WTC11 (cell line): Measurements from ENCODE around the gene LCN1. TPM values are rescaled to one million over a fixed set of nuclear protein-coding genes. Genes with fewer than 3 reads are reported as not detected.

ENCODE experiments used
- ATAC-seq: fragments of 200-7000 bp; cut with Tn5 transposase; 2 replicates; pipeline ENCODE4 v1.10.0; 2021; ENCODE audit warnings: mild to moderate bottlenecking, moderate library complexity
- CTCF ChIA-PET: fragments of 300-600 bp; sonication (Branson Sonifier 250); formaldehyde crosslinking; loops from one replicate; lab custom pipeline; 2021; ENCODE audit warnings: antibody characterized with exemption; lab: Charles Lee
- POLR2A ChIA-PET: fragments of 350-600 bp; sonication (Branson Sonifier 250); formaldehyde crosslinking; loops from one replicate; lab custom pipeline; 2021; ENCODE audit warnings: antibody characterized with exemption; lab: Charles Lee
- DNase-seq: peaks from one replicate; pipeline ENCODE4 v3.0.0; 2021; ENCODE audit warnings: low spot score
- H3K27ac Mint-ChIP-seq: 2 replicates; pipeline ENCODE4 v1.8.0; 2021; ENCODE audit warnings: mixed read lengths
- H3K27me3 Mint-ChIP-seq: 2 replicates; pipeline ENCODE4 v1.8.0; 2021; ENCODE audit warnings: low read depth, mild to moderate bottlenecking, moderate library complexity, mixed read lengths
- H3K36me3 Mint-ChIP-seq: 2 replicates; pipeline ENCODE4 v1.8.0; 2021; ENCODE audit warnings: mixed read lengths
- H3K4me1 Mint-ChIP-seq: 2 replicates; pipeline ENCODE4 v1.8.0; 2022; ENCODE audit warnings: mixed read lengths
- H3K4me3 Mint-ChIP-seq: 2 replicates; pipeline ENCODE4 v1.8.0; 2021; ENCODE audit warnings: mild to moderate bottlenecking, moderate library complexity, mixed read lengths
- H3K9me3 Mint-ChIP-seq: 2 replicates; pipeline ENCODE4 v1.8.0; 2021; ENCODE audit warnings: mixed read lengths
- AR ChIP-seq: fragments of 250-450 bp; sonication (Bioruptor Pico); IDR thresholded peaks from 2 replicates; pipeline ENCODE4 v1.9.0; 2021; ENCODE audit warnings: mild to moderate bottlenecking
- ATF6 ChIP-seq: sonication (generic); formaldehyde crosslinking; IDR thresholded peaks from 2 replicates; pipeline ENCODE4 v1.8.1; 2023; ENCODE audit warnings: mild to moderate bottlenecking, missing genetic modification reagents
- ETV6 ChIP-seq: sonication (generic); formaldehyde crosslinking; IDR thresholded peaks from 2 replicates; pipeline ENCODE4 v1.8.1; 2022; ENCODE audit warnings: mild to moderate bottlenecking, missing genetic modification reagents
- FOXP1 ChIP-seq: sonication (generic); formaldehyde crosslinking; IDR thresholded peaks from 2 replicates; pipeline ENCODE4 v1.8.0; 2022; ENCODE audit warnings: missing genetic modification reagents, mild to moderate bottlenecking, moderate library complexity, borderline replicate concordance
- GTF2I ChIP-seq: fragments of 250-450 bp; sonication (Bioruptor Pico); conservative IDR thresholded peaks from 2 replicates; pipeline ENCODE4 v1.4.0; 2021; ENCODE audit warnings: mild to moderate bottlenecking
- MXD4 ChIP-seq: fragments of 250-450 bp; sonication (Bioruptor Pico); IDR thresholded peaks from 2 replicates; pipeline ENCODE4 v1.8.0; 2021; ENCODE audit warnings: mild to moderate bottlenecking, moderate library complexity, borderline replicate concordance
- NFE2L1 ChIP-seq: sonication (generic); formaldehyde crosslinking; IDR thresholded peaks from 2 replicates; pipeline ENCODE4 v1.8.1; 2023; ENCODE audit warnings: missing genetic modification reagents
- NR2C2 ChIP-seq: sonication (generic); formaldehyde crosslinking; IDR thresholded peaks from 2 replicates; pipeline ENCODE4 v1.8.0; 2022; ENCODE audit warnings: mild to moderate bottlenecking, missing genetic modification reagents
- NR3C1 ChIP-seq: sonication (generic); formaldehyde crosslinking; conservative IDR thresholded peaks from 2 replicates; pipeline ENCODE4 v1.8.1; 2023; ENCODE audit warnings: low read depth, mild to moderate bottlenecking, missing genetic modification reagents
- PREB ChIP-seq: sonication (generic); formaldehyde crosslinking; IDR thresholded peaks from 2 replicates; pipeline ENCODE4 v1.8.1; 2022; ENCODE audit warnings: mild to moderate bottlenecking, missing genetic modification reagents, moderate library complexity, borderline replicate concordance
- RELA ChIP-seq: sonication (generic); formaldehyde crosslinking; IDR thresholded peaks from 2 replicates; pipeline ENCODE4 v1.8.1; 2022; ENCODE audit warnings: missing genetic modification reagents, mild to moderate bottlenecking, borderline replicate concordance
- RORB ChIP-seq: fragments of 250-450 bp; sonication (Bioruptor Pico); IDR thresholded peaks from 2 replicates; pipeline ENCODE4 v1.9.0; 2021; ENCODE audit warnings: mild to moderate bottlenecking
- STAT6 ChIP-seq: sonication (generic); formaldehyde crosslinking; conservative IDR thresholded peaks from 2 replicates; pipeline ENCODE4 v1.8.1; 2023; ENCODE audit warnings: mild to moderate bottlenecking, low read depth, missing genetic modification reagents, moderate library complexity
- TCF7 ChIP-seq: sonication (generic); formaldehyde crosslinking; IDR thresholded peaks from 2 replicates; pipeline ENCODE4 v1.8.0; 2022; ENCODE audit warnings: mild to moderate bottlenecking, low read depth, missing genetic modification reagents, moderate library complexity
- TEAD1 ChIP-seq: sonication (generic); formaldehyde crosslinking; IDR thresholded peaks from 2 replicates; pipeline ENCODE4 v1.8.0; 2022; ENCODE audit warnings: mild to moderate bottlenecking, missing genetic modification reagents
- USF1 ChIP-seq: sonication (generic); formaldehyde crosslinking; IDR thresholded peaks from 2 replicates; pipeline ENCODE4 v1.8.0; 2022; ENCODE audit warnings: mild to moderate bottlenecking, missing genetic modification reagents
- ZNF263 ChIP-seq: sonication (generic); formaldehyde crosslinking; IDR thresholded peaks from 2 replicates; pipeline ENCODE4 v1.8.1; 2022; ENCODE audit warnings: low read depth, mild to moderate bottlenecking, moderate library complexity, missing genetic modification reagents
- ZNF425 ChIP-seq: fragments of 250-450 bp; sonication (Bioruptor Pico); conservative IDR thresholded peaks from 2 replicates; pipeline ENCODE4 v1.9.0; 2021; ENCODE audit warnings: mild to moderate bottlenecking
- ZNF512 ChIP-seq: sonication (generic); formaldehyde crosslinking; IDR thresholded peaks from 2 replicates; pipeline ENCODE4 v1.8.1; 2022; ENCODE audit warnings: missing genetic modification reagents, borderline replicate concordance
- total RNA-seq: library from RNA; stranded (reverse); gene quantifications from 3 replicates; pipeline ENCODE4 v1.2.3, GENCODE V29; 2021

The LCN1 gene
- total RNA-seq, 1 experiment from 2014 or later = not detected

- H3K27me3 Mint-ChIP-seq = no peaks in the 10 kb centered on the region
- DNase-seq = no peak
- peaks cover 8% of the 10 kb centered on the region for H3K36me3 Mint-ChIP-seq
- H3K9me3 Mint-ChIP-seq = no peaks in the 10 kb centered on the region
- TF ChIP-seq FOXP1 (CRISPR knock-in tag) (no peak), MXD4 (CRISPR knock-in tag) (no peak), RELA (CRISPR knock-in tag) (no peak), ETV6 (no peak), ZNF263 (no peak), RORB (CRISPR knock-in tag) (no peak)
- ChIA-PET CTCF (interaction anchor here (0.8 to 1.9 kb wide), 6 partner anchors 8 to 412 kb away, joined by 3 to 12 read pairs (median 4); no protein-coding TSS in a partner anchor), POLR2A (no interaction called here)
- peaks cover 13% of the 10 kb centered on the region for H3K4me1 Mint-ChIP-seq
- no peak overlapping the region for H3K27ac Mint-ChIP-seq
- H3K4me3 Mint-ChIP-seq = peak overlapping the region; percentile 80
- ATAC-seq = no peak
Observed at GRCh38 chr9:135498381-135499126, 22.7 kb upstream of the LCN1 start.

GRCh38 chr9:135499326-135500070, 21.7 kb upstream of the LCN1 start:
- no peaks in the 10 kb centered on the region for H3K27me3 Mint-ChIP-seq
- H3K4me1 Mint-ChIP-seq = peaks cover 13% of the 10 kb centered on the region
- peaks cover 15% of the 10 kb centered on the region for H3K36me3 Mint-ChIP-seq
- ChIA-PET POLR2A (no interaction called here), CTCF (interaction anchor here (0.7 to 1.9 kb wide), 8 partner anchors 9 to 413 kb away, joined by 3 to 12 read pairs (median 4); no protein-coding TSS in a partner anchor)
- peak overlapping the region; percentile 80 for H3K4me3 Mint-ChIP-seq
- ATAC-seq (peak; percentile 48), DNase-seq (peak; percentile 88)
- no peaks in the 10 kb centered on the region for H3K9me3 Mint-ChIP-seq
- no peak overlapping the region for H3K27ac Mint-ChIP-seq
- no peak for TF ChIP-seq FOXP1 (CRISPR knock-in tag)
- peak; percentile 58; the same call in 1 of the 2 replicates for TF ChIP-seq TEAD1 (CRISPR knock-in tag)
- no peak for TF ChIP-seq STAT6 (CRISPR knock-in tag)
- no peak for TF ChIP-seq ZNF425 (CRISPR knock-in tag)
- no peak for TF ChIP-seq NR2C2 (CRISPR knock-in tag)
- TF ChIP-seq PREB = no peak
- no peak for TF ChIP-seq ZNF512 (CRISPR knock-in tag)
- no peak for TF ChIP-seq NFE2L1 (CRISPR knock-in tag)
- TF ChIP-seq USF1 (CRISPR knock-in tag) = peak; percentile 97
- TF ChIP-seq TCF7 (CRISPR knock-in tag) = no peak
- TF ChIP-seq NR3C1 = no peak
- TF ChIP-seq AR (CRISPR knock-in tag) = no peak
- TF ChIP-seq ATF6 (CRISPR knock-in tag) = no peak
- TF ChIP-seq GTF2I (CRISPR knock-in tag) = no peak
